MM.1S (cell line): ENCODE measurements around the gene PRR23C.

Experiments used
- DNase-seq: peaks from one replicate; pipeline ENCODE4 v3.0.0-alpha.2; 2015
- H2AFZ ChIP-seq: fragments of 300-600 bp; sonication (generic); 2 replicates; pipeline ENCODE4 v1.6.0; 2016; ENCODE audit warnings: antibody characterized with exemption, low read length
- H3F3A ChIP-seq: fragments of 300-600 bp; sonication (generic); 2 replicates; pipeline ENCODE4 v1.6.1; 2016; ENCODE audit warnings: mild to moderate bottlenecking, antibody characterized with exemption, low read length, moderate library complexity, mixed read lengths; ENCODE audit not compliant: insufficient read depth
- H3K27ac ChIP-seq: fragments of 300-600 bp; sonication (generic); 2 replicates; pipeline ENCODE4 v1.5.1; 2016; ENCODE audit warnings: mild to moderate bottlenecking, low read length
- H3K27me3 ChIP-seq: fragments of 300-600 bp; sonication (generic); replicated peaks from 2 replicates; pipeline ENCODE4 v1.6.0; 2016; ENCODE audit warnings: low read length; ENCODE audit not compliant: insufficient read depth
- H3K36me3 ChIP-seq: fragments of 300-600 bp; sonication (generic); replicated peaks from 2 replicates; pipeline ENCODE4 v1.6.1; 2016; ENCODE audit warnings: mild to moderate bottlenecking, low read length, mixed read lengths; ENCODE audit not compliant: insufficient read depth
- H3K4me1 ChIP-seq: fragments of 300-600 bp; sonication (generic); 2 replicates; pipeline ENCODE4 v1.6.1; 2016; ENCODE audit warnings: low read length, mixed read lengths
- H3K4me2 ChIP-seq: fragments of 300-600 bp; sonication (generic); 2 replicates; pipeline ENCODE4 v1.6.0; 2016; ENCODE audit warnings: low read depth, low read length
- H3K4me3 ChIP-seq: fragments of 300-600 bp; sonication (generic); 2 replicates; pipeline ENCODE4 v1.5.1; 2016; ENCODE audit warnings: low read length, mixed read lengths
- H3K79me2 ChIP-seq: fragments of 300-600 bp; sonication (generic); 2 replicates; pipeline ENCODE4 v1.6.1; 2016; ENCODE audit warnings: mixed run types, low read length, mixed read lengths
- H3K9ac ChIP-seq: fragments of 300-600 bp; sonication (generic); 2 replicates; pipeline ENCODE4 v1.6.1; 2016; ENCODE audit warnings: low read length, mixed read lengths
- H3K9me2 ChIP-seq: fragments of 300-600 bp; sonication (generic); replicated peaks from 2 replicates; pipeline ENCODE4 v1.6.1; 2016; ENCODE audit warnings: mild to moderate bottlenecking, low read length, mixed read lengths; ENCODE audit not compliant: insufficient read depth
- H3K9me3 ChIP-seq: fragments of 300-600 bp; sonication (generic); replicated peaks from 2 replicates; pipeline ENCODE4 v1.6.1; 2016; ENCODE audit warnings: mild to moderate bottlenecking, low read length, mixed read lengths; ENCODE audit not compliant: insufficient read depth
- H4K20me1 ChIP-seq: fragments of 300-600 bp; sonication (generic); 2 replicates; pipeline ENCODE4 v1.6.1; 2016; ENCODE audit warnings: mild to moderate bottlenecking, low read length, moderate library complexity, mixed read lengths; ENCODE audit not compliant: insufficient read depth
- EZH2 ChIP-seq: fragments of 300-600 bp; sonication (generic); optimal IDR thresholded peaks from 2 replicates; pipeline ENCODE3; 2017; ENCODE audit warnings: low read depth, mild to moderate bottlenecking, antibody characterized with exemption, low read length, mixed read lengths
- EZH2phosphoT487 ChIP-seq: fragments of 300-600 bp; sonication (generic); IDR thresholded peaks from 2 replicates; pipeline ENCODE4 v1.6.1; 2018; ENCODE audit warnings: antibody characterized with exemption, low read length
- TF ChIP-seq, protein P1 (sequence below): fragments of 300-600 bp; sonication (generic); IDR thresholded peaks from 2 replicates; pipeline ENCODE4 v1.5.1; 2016; ENCODE audit warnings: antibody characterized with exemption, low read length, mixed read lengths

Gene PRR23C

DNA sequence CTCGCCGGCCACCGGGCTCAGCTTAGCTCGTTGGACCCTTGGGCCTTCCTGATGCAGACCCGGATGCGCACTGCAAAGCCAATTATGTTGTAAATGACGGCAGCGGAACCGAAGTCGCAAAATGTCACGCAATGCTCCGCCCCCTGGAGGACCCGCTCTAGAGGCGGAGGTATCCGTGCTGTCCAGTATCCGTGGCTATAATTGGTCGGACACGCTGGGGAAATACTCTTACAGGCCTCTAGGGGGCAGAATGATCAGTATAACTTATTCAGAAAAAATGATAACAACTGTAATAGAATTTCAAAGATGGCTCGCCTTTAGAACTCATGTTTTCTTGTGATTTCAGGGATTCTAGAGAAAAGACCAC, 23.8 kb downstream of the PRR23C start, which contains the start of gene PRR23B:
TSS of gene PRR23B (minus strand) at position 59 of the 367 bp plus-strand sequence. CDS start 265 bp downstream, outside the sequence.
- no peak within 1 kb of the TSS for H3K9ac ChIP-seq
- H3K4me1 ChIP-seq: no peaks in the 10 kb centered on the region
- no peaks in the 10 kb centered on the region for H3K27me3 ChIP-seq
- no peak within 1 kb of the TSS for H3K4me3 ChIP-seq
- no peaks in the 10 kb centered on the region for H3K9me2 ChIP-seq
- H2AFZ ChIP-seq: no peak within 1 kb of the TSS
- H4K20me1 ChIP-seq: no peaks in the 10 kb centered on the region
- H3K79me2 ChIP-seq: no peaks in the 10 kb centered on the region
- H3K4me2 ChIP-seq: no peak within 1 kb of the TSS
- H3F3A ChIP-seq: no peaks in the 10 kb centered on the region
- no peaks in the 10 kb centered on the region for H3K9me3 ChIP-seq
- H3K36me3 ChIP-seq: no peaks in the 10 kb centered on the region; the same call in 1 of the 2 replicates
- TF ChIP-seq EZH2phosphoT487 (no peak), EZH2 (no peak)
- TF ChIP-seq, protein P1, sequence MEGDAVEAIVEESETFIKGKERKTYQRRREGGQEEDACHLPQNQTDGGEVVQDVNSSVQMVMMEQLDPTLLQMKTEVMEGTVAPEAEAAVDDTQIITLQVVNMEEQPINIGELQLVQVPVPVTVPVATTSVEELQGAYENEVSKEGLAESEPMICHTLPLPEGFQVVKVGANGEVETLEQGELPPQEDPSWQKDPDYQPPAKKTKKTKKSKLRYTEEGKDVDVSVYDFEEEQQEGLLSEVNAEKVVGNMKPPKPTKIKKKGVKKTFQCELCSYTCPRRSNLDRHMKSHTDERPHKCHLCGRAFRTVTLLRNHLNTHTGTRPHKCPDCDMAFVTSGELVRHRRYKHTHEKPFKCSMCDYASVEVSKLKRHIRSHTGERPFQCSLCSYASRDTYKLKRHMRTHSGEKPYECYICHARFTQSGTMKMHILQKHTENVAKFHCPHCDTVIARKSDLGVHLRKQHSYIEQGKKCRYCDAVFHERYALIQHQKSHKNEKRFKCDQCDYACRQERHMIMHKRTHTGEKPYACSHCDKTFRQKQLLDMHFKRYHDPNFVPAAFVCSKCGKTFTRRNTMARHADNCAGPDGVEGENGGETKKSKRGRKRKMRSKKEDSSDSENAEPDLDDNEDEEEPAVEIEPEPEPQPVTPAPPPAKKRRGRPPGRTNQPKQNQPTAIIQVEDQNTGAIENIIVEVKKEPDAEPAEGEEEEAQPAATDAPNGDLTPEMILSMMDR: peak; percentile 15; the same call in 1 of the 2 replicates
- no peak for DNase-seq
- no peak within 1 kb of the TSS for H3K27ac ChIP-seq

GRCh38 chr3:139020036-139020867, 24.4 kb downstream of the PRR23C start:
- no peak for TF ChIP-seq EZH2
- TF ChIP-seq, protein P1: no peak
- TF ChIP-seq EZH2phosphoT487: no peak
- Histone ChIP-seq H3F3A (no peaks in the 10 kb centered on the region), H3K4me3 (no peak overlapping the region), H3K4me1 (no peaks in the 10 kb centered on the region), H3K27me3 (no peaks in the 10 kb centered on the region), H3K79me2 (no peaks in the 10 kb centered on the region), H3K4me2 (no peak overlapping the region), H3K27ac (no peak overlapping the region), H3K9ac (no peak overlapping the region), H4K20me1 (no peaks in the 10 kb centered on the region), H3K9me3 (no peaks in the 10 kb centered on the region), H2AFZ (no peak overlapping the region), H3K36me3 (no peaks in the 10 kb centered on the region; the same call in 1 of the 2 replicates), H3K9me2 (no peaks in the 10 kb centered on the region)
- no peak for DNase-seq

GRCh38 chr3:139016430-139017048, 28.2 kb downstream of the PRR23C start:
- Histone ChIP-seq H3K36me3 (no peaks in the 10 kb centered on the region; the same call in 1 of the 2 replicates), H3K4me3 (no peak overlapping the region), H3K9ac (no peak overlapping the region), H3K4me1 (no peaks in the 10 kb centered on the region), H2AFZ (no peak overlapping the region), H3K9me2 (no peaks in the 10 kb centered on the region), H3K27ac (no peak overlapping the region), H4K20me1 (no peaks in the 10 kb centered on the region), H3F3A (no peaks in the 10 kb centered on the region), H3K27me3 (no peaks in the 10 kb centered on the region), H3K9me3 (no peaks in the 10 kb centered on the region), H3K4me2 (no peak overlapping the region), H3K79me2 (no peaks in the 10 kb centered on the region)
- no peak for DNase-seq
- TF ChIP-seq EZH2phosphoT487: no peak
